Hepatocyte (in vitro differentiated cells): ENCODE measurements around the gene CRMP1. TPM values are rescaled to one million over a fixed set of nuclear protein-coding genes. Genes with fewer than 3 reads are reported as not detected.

Source experiments
- DNase-seq: peaks from one replicate; pipeline ENCODE4 v3.0.0-alpha.2; 2016; ENCODE audit warnings: low spot score
- H2AFZ ChIP-seq: fragments of 200-600 bp; sonication (generic); 2 replicates; pipeline ENCODE4 v1.6.0; 2016; ENCODE audit warnings: antibody characterized with exemption, mild to moderate bottlenecking
- H3K27ac ChIP-seq: fragments of 200-600 bp; sonication (generic); 2 replicates; pipeline ENCODE4 v1.5.1; 2016; ENCODE audit warnings: mild to moderate bottlenecking
- H3K27me3 ChIP-seq: fragments of 200-600 bp; sonication (generic); 2 replicates; pipeline ENCODE4 v1.6.1; 2016
- H3K36me3 ChIP-seq: fragments of 200-600 bp; sonication (generic); replicated peaks from 2 replicates; pipeline ENCODE4 v1.5.1; 2016; ENCODE audit warnings: low read depth; ENCODE audit not compliant: insufficient read depth
- H3K4me1 ChIP-seq: fragments of 200-600 bp; sonication (generic); 2 replicates; pipeline ENCODE4 v1.5.1; 2016; ENCODE audit warnings: mild to moderate bottlenecking, moderate library complexity; ENCODE audit not compliant: insufficient read depth
- H3K4me2 ChIP-seq: fragments of 200-600 bp; sonication (generic); 2 replicates; pipeline ENCODE4 v1.6.0; 2016
- H3K4me3 ChIP-seq: fragments of 200-600 bp; sonication (generic); 2 replicates; pipeline ENCODE4 v1.5.1; 2016; ENCODE audit warnings: mild to moderate bottlenecking
- H3K79me2 ChIP-seq: fragments of 200-600 bp; sonication (generic); 2 replicates; pipeline ENCODE4 v1.6.0; 2017; ENCODE audit warnings: mild to moderate bottlenecking
- H3K9me2 ChIP-seq: fragments of 200-600 bp; sonication (generic); replicated peaks from 2 replicates; pipeline ENCODE4 v1.6.0; 2017; ENCODE audit warnings: mild to moderate bottlenecking; ENCODE audit not compliant: insufficient read depth
- H3K9me3 ChIP-seq: fragments of 200-600 bp; sonication (generic); 2 replicates; pipeline ENCODE4 v1.5.1; 2016; ENCODE audit warnings: low read depth, mild to moderate bottlenecking
- H4K20me1 ChIP-seq: fragments of 200-600 bp; sonication (generic); 2 replicates; pipeline ENCODE4 v1.6.0; 2016; ENCODE audit warnings: mild to moderate bottlenecking; ENCODE audit not compliant: insufficient read depth, poor library complexity, severe bottlenecking
- CTCF ChIP-seq: fragments of 200-600 bp; sonication (generic); IDR thresholded peaks from 2 replicates; pipeline ENCODE4 v1.5.1; 2016; ENCODE audit warnings: antibody characterized with exemption, mild to moderate bottlenecking; ENCODE audit not compliant: poor library complexity
- EZH2 ChIP-seq: fragments of 200-600 bp; sonication (generic); IDR thresholded peaks from 2 replicates; pipeline ENCODE4 v1.6.1; 2016; ENCODE audit warnings: antibody characterized with exemption, mild to moderate bottlenecking, borderline replicate concordance
- EZH2phosphoT487 ChIP-seq: fragments of 200-600 bp; sonication (generic); IDR thresholded peaks from one replicate; pipeline ENCODE4 v1.6.1; 2018; ENCODE audit warnings: antibody characterized with exemption, mild to moderate bottlenecking, low read depth, moderate library complexity; ENCODE audit not compliant: unreplicated experiment, severe bottlenecking
- WGBS: methylation state at CpG from one replicate; pipeline ENCODE4 v1.1.6; 2016; ENCODE audit warnings: low lambda C conversion rate; ENCODE audit errors: missing lambda C conversion rate; 5-methylcytosine and 5-hydroxymethylcytosine counted together
- polyA plus RNA-seq: library from polyadenylated mRNA; unstranded; fragments of >200 nt; fragmentation: Nextera tagmentation; extraction: Ambion mirVana; gene quantifications from 2 replicates; pipeline ENCODE4 v1.2.1, GENCODE V29; 2016
- total RNA-seq: library from RNA; depleted of rRNA; stranded (reverse); fragments of >200 nt; gene quantifications from 2 replicates; pipeline ENCODE4 v1.2.3, GENCODE V29; 2014

The CRMP1 gene
- total and polyA plus RNA-seq, 2 experiments from 2014 or later: 12.5 to 12.9 TPM

GRCh38 chr4:5884796-5885195 lies 8.1 kb downstream of the CRMP1 start:
- Histone ChIP-seq H3K9me3 (no peaks in the 10 kb centered on the region), H3K36me3 (no peaks in the 10 kb centered on the region), H2AFZ (no peak overlapping the region), H3K79me2 (no peaks in the 10 kb centered on the region), H3K4me1 (no peaks in the 10 kb centered on the region), H3K4me2 (no peak overlapping the region), H3K27ac (no peak overlapping the region), H3K27me3 (peaks cover 54% of the 10 kb centered on the region), H3K4me3 (no peak overlapping the region), H4K20me1 (peaks cover 24% of the 10 kb centered on the region), H3K9me2 (no peaks in the 10 kb centered on the region)
- no peak for DNase-seq
- no peak for TF ChIP-seq EZH2phosphoT487
- TF ChIP-seq EZH2: no peak
- TF ChIP-seq CTCF: no peak
- WGBS: 91% methylated on average over 7 of the region's 7 CpGs

- H4K20me1 ChIP-seq: peaks cover 31% of the 10 kb centered on the region
- no peak overlapping the region for H3K27ac ChIP-seq
- H3K79me2 ChIP-seq: no peaks in the 10 kb centered on the region
- H3K27me3 ChIP-seq: peaks cover 45% of the 10 kb centered on the region
- H2AFZ ChIP-seq: no peak overlapping the region
- H3K9me2 ChIP-seq: no peaks in the 10 kb centered on the region
- no peaks in the 10 kb centered on the region for H3K36me3 ChIP-seq
- TF ChIP-seq EZH2phosphoT487: no peak
- no peak for TF ChIP-seq CTCF
- no peak for TF ChIP-seq EZH2
- no peaks in the 10 kb centered on the region for H3K4me1 ChIP-seq
- no peak overlapping the region for H3K4me2 ChIP-seq
- 80% methylated on average over 1 of the region's 1 CpG for WGBS
- H3K4me3 ChIP-seq: no peak overlapping the region
- no peak for DNase-seq
- H3K9me3 ChIP-seq: no peaks in the 10 kb centered on the region
These were observed 9.0 kb downstream of the CRMP1 start for GRCh38 chr4:5883916-5884315.

GRCh38 chr4:5882947-5883346 lies 9.9 kb downstream of the CRMP1 start:
- no peak for TF ChIP-seq EZH2
- TF ChIP-seq EZH2phosphoT487: no peak
- no peak for TF ChIP-seq CTCF
- Histone ChIP-seq H3K4me3 (no peak overlapping the region), H3K79me2 (no peaks in the 10 kb centered on the region), H3K9me2 (no peaks in the 10 kb centered on the region), H3K4me2 (no peak overlapping the region), H3K36me3 (no peaks in the 10 kb centered on the region), H3K4me1 (no peaks in the 10 kb centered on the region), H2AFZ (no peak overlapping the region), H3K9me3 (no peaks in the 10 kb centered on the region), H3K27ac (no peak overlapping the region), H3K27me3 (peaks cover 39% of the 10 kb centered on the region), H4K20me1 (peaks cover 36% of the 10 kb centered on the region)
- DNase-seq: no peak
- WGBS: 91% methylated on average over 2 of the region's 3 CpGs

- no peak for DNase-seq
- no peak overlapping the region for H3K4me2 ChIP-seq
- H3K27me3 ChIP-seq: peaks cover 23% of the 10 kb centered on the region
- H3K27ac ChIP-seq: no peak overlapping the region
- H2AFZ ChIP-seq: no peak overlapping the region
- H3K36me3 ChIP-seq: no peaks in the 10 kb centered on the region
- no peaks in the 10 kb centered on the region for H3K79me2 ChIP-seq
- H4K20me1 ChIP-seq: peaks cover 36% of the 10 kb centered on the region
- no peaks in the 10 kb centered on the region for H3K9me2 ChIP-seq
- H3K4me1 ChIP-seq: no peaks in the 10 kb centered on the region
- 11% methylated on average over 4 of the region's 4 CpGs for WGBS
- no peak overlapping the region for H3K4me3 ChIP-seq
- no peaks in the 10 kb centered on the region for H3K9me3 ChIP-seq
- TF ChIP-seq CTCF: no peak
- no peak for TF ChIP-seq EZH2
- no peak for TF ChIP-seq EZH2phosphoT487
These were observed 11.5 kb downstream of the CRMP1 start for GRCh38 chr4:5881340-5881739.
